Activated T-cell treated with anti-CD3 and anti-CD28 coated beads for 24 hours (primary cell): ENCODE data around the gene TRIM29.

Experiments
- DNase-seq: peaks from one replicate; pipeline ENCODE4 v3.0.0-alpha.2; 2020; ENCODE audit warnings: low read depth

TRIM29 gene

GRCh38 chr11:120061761-120062560 lies 76.0 kb downstream of the TRIM29 start:
- no peak for DNase-seq
